Stimulated activated CD4-positive, alpha-beta T cell treated with anti-CD3 and anti-CD28 coated beads, Interleukin-1b, Interleukin-23, amount 100 ng/mL, for 4 hours (primary cell): ENCODE measurements around the gene DDAH2.
"Not testable (repeated sequence)": the region's sequence is repeated elsewhere in the genome, so short reads cannot be mapped to it uniquely, and the experiment has no call there.

Source experiments
- DNase-seq, 2 donors: peaks; one replicate each; pipeline ENCODE4 v3.0.0-alpha.2; 2020; ENCODE audit warnings: low read depth in 2 of 2

DDAH2 gene

DNA sequence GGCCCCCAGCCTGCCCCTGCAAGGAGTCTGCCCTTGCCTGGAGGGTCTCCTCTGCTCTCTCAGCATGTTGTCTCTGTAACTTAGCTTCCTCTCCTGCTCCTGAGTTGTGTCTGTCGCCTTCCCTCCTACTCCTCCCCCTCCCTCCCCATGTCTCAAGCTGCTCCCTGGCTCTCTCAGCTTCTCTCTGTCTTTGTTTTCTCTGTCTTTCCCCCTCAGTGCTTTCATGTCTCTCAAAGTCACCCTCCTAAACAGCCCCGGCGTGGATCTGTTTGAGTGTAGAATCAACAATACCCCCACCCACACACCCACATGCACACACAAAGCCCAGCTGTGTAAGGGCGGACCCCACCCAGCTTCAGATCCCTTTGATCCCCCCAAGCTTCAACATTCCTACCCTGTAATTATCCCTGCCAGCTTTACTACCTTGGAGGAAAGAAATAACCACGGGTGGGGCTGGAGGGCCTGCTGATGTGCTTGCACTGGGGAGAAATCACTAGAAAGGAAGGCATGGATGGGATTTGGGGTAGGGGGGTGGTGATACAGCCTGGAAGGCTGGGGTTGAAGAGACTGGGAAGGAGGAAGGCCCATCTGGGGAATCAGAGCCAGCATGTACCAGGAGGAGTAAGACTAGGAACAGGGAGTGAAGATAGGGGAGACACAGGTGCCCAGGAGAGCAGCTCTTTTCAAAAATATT is 15.0 kb downstream of the DDAH2 start:
- DNase-seq, result no peak

DNA sequence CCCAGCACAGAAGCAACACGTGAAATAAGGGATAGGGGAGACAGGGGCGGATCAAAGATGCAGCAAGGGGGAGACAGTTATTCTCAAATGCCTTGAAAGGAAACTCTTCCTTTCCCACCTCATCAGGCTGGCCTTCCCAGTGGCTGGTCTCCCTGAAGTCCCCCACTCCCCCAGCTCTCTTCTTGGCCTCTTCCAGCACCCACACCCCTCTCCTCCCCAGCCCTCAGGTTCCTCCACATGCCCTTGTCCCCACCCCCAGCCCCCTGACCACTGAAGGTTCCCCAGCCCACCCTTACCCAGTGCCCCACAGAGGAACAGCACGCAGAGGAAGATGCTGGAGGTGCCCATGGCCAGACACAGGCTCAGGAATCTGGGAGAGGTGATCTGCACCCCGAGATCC is 15.6 kb downstream of the DDAH2 start:
- DNase-seq, result no peak

DNA sequence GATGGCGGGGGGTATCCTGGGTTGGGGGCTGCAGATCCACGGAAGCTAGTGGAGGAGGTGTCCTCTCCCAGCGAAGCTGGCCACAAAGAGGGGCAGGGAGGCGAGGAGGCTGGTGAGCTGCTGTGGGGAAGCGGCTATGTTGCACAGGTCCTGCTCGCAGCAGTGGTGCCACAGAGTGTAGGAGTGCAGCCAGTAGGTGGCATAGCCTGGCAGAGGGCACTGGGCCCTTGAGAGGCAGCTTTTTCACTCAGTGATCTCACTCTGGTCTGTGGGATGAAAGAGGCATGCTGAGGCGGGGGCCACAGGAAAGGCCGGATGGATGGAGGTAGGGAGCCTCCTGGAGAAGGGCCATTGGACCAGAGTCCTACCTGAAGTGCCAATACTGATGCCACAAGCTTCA is 16.8 kb downstream of the DDAH2 start:
- DNase-seq, result no peak

DNA sequence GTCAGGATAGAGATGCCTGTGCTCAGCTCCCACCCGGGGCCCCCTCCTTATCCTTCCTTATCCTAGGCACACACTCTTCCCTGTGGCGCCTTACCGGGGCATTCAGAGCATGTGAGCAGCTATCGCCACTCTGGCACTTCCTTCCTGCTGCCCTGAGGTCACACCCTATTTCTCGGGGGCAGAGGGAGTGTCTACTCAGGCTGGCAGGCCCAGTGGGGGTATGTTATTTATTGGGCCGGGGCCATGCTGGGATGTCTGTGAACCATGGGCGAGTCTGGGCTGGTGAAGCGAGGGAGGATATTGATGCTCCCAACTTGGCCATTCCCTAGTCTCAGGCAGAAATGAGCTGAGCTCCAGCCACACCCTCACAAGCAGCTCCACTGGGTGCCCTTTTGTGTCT is 17.9 kb downstream of the DDAH2 start:
- no peak for DNase-seq

DNA sequence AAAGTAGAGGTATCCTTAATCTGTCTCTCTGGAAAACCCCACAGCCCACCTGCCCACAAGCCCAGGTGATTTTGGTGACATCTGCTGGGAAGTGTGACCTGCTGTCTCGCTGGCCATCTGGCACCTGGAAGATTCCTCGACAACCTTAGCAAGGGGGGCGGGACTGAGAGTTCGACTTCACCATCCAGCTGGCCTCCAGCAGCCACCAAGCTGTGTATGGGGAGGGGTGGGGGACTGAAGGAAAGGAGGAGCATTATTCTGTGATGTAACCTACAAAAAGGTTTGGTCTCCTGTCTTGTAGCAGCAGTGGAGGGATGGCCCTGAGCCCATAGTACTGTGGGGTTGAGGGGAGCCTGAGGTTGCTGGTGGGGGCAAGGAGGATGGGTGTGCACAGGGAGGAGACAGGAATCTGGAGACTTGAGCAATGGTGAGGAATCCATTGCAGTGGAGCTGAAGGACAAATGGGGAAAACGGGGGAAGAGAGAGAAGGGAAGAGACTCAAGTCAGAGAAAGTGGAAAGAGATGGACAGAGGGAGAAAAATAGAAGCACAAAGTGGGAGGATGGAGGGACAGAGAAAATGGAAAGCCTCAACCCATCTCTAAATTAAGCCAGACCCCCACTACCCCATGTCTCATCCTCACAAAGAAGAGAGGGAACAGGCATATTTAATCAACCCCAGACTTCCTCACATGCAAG is 18.4 kb downstream of the DDAH2 start:
- no peak for DNase-seq

- not testable (repeated sequence) for DNase-seq
Observed at GRCh38 chr6:31709157-31709556, 19.9 kb downstream of the DDAH2 start.

DNA sequence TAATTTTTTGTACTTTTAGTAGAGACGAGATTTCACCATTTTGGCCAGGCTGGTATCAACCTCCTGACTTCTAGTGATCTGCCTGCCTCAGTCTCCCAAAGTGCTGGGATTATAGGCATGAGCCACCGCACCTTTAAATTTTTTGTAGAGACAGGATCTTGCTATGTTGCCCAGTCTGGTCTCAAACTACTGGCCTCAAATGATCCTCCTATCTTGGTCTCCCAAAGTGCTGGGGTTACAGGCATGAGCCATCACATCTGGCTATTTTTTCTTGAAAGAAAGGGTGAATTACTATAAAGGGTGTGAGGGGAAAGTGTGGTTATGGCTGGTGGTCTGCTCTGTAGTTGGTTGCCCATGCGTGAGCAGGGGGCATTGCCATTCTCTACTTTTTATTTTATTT is 20.9 kb downstream of the DDAH2 start:
- DNase-seq, result no peak

GRCh38 chr6:31707701-31708100 is 21.4 kb downstream of the DDAH2 start:
- DNase-seq, result no peak

DNA sequence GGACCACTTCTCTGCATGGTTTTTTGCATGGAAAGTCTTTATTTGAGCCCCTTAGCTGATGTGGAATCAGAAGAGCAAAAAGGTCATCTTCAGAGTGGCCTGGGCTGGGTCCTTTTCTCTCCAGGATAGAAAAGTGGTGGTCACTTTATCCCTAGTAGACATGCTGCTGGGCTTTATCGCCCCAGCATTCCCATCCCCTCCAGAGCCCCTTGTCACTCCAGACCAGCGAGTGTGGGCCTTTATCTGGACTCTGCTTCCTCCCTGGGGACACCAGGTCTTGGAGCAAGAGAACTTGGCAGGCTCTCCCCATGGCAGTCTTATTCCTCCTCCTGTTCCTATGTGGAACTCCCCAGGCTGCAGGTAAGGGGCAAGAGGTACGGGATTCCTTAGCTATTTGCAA is 22.5 kb downstream of the DDAH2 start, which contains the start of gene LY6G6F:
Gene LY6G6F, plus strand, starts transcription at position 268 of the 400 bp plus-strand sequence. Its CDS starts 41 bp downstream, at position 309.
- DNase-seq, result no peak

GRCh38 chr6:31705931-31706330 is 23.2 kb downstream of the DDAH2 start:
- no peak for DNase-seq

DNA sequence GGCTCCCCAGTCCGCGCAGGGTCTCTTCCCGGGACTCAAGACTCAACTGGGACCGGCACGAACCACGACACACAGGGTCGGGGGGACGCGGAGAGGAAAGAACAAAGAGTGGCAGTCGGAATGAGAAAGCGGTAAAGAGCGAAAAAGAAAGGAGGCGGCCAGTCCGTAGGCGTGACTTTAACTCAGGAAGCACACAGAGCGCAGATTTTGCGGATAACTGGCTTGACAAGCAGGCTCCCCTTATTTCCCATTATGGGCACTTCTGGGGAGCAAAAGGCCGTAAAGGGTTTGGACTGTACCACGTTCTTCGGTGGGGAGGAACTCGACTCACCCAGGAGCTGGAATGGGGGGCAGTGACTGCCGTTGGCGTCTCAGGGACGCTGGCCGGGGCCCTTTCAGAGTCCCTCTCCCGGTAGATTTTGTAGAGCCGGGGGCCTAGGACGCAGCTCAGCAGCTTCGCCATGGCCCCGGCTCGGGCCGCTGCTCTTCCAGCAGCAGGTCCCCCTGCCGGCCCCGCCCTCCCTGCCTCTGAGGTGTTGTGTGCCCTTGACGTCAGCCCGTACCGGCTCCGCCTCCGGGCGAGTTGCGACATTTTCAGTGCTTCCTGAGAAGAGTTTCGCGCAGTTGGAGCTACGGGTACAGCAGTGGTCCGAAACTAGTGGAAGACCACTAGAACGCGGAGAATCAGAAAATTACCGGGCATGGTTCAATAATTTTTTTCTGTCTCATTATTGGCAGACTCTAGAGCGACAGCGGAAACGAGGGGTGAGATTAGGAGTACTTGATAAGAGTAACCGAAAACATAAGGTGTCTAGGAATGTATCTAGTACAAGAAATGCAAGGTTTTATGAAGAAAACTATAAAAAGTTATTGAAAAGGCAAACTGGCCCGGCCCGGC is 26.0 kb downstream of the DDAH2 start, which contains the start of gene ABHD16A:
Gene ABHD16A, minus strand, starts transcription at position 506 of the 898 bp plus-strand sequence. Its CDS starts 43 bp downstream, at position 463.
- DNase-seq, result peak; percentile 94 to 95

DNA sequence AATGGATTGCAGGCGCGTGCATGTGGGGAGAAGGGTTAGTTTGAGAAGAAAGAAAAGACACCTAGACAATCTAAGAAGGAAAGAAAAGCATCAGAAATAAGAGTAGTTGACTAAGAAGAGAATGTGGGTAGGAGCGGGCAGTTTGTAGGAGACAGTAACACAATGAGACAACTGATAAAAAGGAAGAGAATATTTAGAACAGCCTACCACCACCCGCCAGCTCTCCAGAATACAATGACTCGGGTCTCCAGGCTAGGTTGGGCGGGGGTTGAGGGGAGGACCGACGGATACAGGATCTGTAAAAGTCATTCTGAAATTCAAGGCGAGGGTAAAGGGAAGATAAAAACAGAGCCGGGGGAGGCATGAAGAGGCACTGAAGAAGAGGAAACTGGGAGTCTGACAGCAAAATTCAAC is 26.7 kb downstream of the DDAH2 start:
- peak in 1 of 2 donors; percentile 19 for DNase-seq

GRCh38 chr6:31701666-31702404 is 27.3 kb downstream of the DDAH2 start:
- DNase-seq, result no peak

GRCh38 chr6:31700740-31701401 is 28.2 kb downstream of the DDAH2 start:
- no peak for DNase-seq

DNA sequence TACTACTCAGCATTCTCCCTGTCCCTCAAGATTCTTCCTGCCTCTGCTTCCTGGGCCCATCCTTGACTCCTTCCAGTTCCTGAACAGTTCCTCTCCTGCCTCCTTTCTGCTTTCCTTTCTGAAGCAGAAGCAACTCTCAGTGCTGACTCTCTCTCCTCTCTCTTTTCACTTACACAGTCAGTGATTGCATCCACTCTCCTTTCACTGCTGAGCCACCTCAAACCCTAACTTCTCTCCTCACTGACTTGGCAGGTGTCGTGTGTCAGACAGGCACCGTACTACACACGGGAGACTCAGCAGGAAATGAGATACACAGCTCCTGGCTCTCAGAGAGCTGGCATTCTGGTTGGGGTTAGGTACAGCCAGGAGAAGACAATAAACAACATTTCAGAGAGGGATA is 31.5 kb downstream of the DDAH2 start:
- no peak for DNase-seq

DNA sequence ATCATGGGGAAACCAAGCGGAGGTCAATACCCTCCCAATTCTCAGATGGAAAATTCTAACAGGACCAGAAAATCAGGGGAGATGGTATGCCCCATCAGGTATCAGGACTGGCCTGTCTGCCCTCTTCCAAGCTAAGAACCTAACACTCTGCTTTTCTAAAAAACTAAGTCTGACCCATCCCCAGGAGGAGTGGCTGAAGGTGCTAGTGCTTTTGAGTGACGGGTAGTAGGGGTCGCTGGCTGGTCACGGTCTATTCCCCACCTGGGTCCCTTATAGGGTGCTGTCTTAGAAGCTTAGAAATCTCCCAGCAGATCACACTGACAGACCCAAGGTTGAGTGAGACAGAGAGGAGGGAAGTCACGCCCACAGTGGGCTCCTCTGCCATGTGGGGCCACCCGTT is 35.6 kb downstream of the DDAH2 start:
- no peak for DNase-seq

GRCh38 chr6:31692886-31693285 is 36.2 kb downstream of the DDAH2 start:
- DNase-seq, result no peak

DNA sequence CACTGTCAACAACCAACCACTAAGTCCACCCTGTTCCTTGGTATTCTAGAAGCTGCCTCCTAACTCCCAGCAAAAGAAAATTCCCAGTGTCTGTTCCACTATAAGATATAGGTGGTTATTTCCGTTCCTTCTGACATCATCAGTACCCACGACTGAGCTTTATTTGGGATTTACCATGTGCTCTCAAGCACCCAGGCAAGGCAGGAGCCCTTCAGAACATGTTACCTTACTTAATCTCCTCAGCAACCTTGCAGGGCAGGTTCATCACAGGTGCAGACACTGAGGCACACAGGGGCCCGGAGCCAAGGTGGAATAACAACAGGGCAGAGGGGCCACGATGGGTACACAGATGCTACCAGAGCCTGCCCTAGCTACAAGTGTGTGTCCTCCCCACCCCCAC is 36.7 kb downstream of the DDAH2 start:
- DNase-seq, result no peak

GRCh38 chr6:31691564-31692108 is 37.5 kb downstream of the DDAH2 start:
- DNase-seq, result no peak

DNA sequence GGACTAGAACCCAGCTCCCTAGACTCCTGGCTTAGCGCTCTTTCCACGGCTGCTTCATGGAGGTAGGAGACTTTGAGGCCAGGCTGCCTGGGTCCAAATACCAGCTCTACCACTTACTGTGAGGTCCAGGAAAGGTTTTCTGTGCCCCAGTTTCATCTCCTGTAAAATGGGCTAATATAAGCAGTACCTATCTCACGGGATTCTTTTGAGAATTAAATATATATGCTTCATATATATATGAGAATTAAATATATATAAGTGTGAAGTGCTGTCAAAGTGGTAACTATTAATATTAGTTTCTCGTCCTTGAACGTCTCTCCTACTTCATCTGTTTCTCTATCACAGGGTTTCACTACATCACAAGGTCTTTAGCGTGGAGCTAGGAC is 38.0 kb downstream of the DDAH2 start:
- DNase-seq, result no peak
